Esophagus muscularis mucosa (tissue), 3 donors: Measurements from ENCODE around the gene CCDC74A.
"Not testable (repeated sequence)": the region's sequence is repeated elsewhere in the genome, so short reads cannot be mapped to it uniquely, and the experiment has no call there.

ENCODE experiments used
- POLR2A ChIP-seq: fragments of 450-650 bp; IDR thresholded peaks from one replicate; pipeline ENCODE4 v1.6.1; 2017; ENCODE audit warnings: antibody characterized with exemption, moderate library complexity, mild to moderate bottlenecking, low read depth
- TF ChIP-seq, protein P1 (sequence below), 3 experiments: fragments of 200-600 bp in 2 of 3; fragments of 450-650 bp in 1 of 3; sonication (generic) in 2 of 3; IDR thresholded peaks; one replicate each; pipeline ENCODE4 v1.5.1; 2017 to 2019; ENCODE audit warnings: antibody characterized with exemption in 3 of 3, mild to moderate bottlenecking in 2 of 3, moderate library complexity in 1 of 3

- TF ChIP-seq, protein P1, sequence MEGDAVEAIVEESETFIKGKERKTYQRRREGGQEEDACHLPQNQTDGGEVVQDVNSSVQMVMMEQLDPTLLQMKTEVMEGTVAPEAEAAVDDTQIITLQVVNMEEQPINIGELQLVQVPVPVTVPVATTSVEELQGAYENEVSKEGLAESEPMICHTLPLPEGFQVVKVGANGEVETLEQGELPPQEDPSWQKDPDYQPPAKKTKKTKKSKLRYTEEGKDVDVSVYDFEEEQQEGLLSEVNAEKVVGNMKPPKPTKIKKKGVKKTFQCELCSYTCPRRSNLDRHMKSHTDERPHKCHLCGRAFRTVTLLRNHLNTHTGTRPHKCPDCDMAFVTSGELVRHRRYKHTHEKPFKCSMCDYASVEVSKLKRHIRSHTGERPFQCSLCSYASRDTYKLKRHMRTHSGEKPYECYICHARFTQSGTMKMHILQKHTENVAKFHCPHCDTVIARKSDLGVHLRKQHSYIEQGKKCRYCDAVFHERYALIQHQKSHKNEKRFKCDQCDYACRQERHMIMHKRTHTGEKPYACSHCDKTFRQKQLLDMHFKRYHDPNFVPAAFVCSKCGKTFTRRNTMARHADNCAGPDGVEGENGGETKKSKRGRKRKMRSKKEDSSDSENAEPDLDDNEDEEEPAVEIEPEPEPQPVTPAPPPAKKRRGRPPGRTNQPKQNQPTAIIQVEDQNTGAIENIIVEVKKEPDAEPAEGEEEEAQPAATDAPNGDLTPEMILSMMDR (IDR thresholded peaks at IDR 0.05) = not testable (repeated sequence)
- TF ChIP-seq POLR2A = not testable (repeated sequence)
Measured at GRCh38 chr2:131495506-131495905, 32.2 kb upstream of the CCDC74A start.
